SK-N-SH treated with all-trans-retinoic acid at 6 μM for 48 hours (cell line): ENCODE measurements around the gene HOXD3.

Experiments
- CSDC2 ChIP-seq: fragments of 250-450 bp; sonication (Bioruptor Pico); IDR thresholded peaks from 2 replicates; pipeline ENCODE4 v1.5.0; 2020; ENCODE audit warnings: mild to moderate bottlenecking, moderate library complexity
- PPARA ChIP-seq: fragments of 250-450 bp; sonication (Bioruptor Pico); IDR thresholded peaks from 2 replicates; pipeline ENCODE4 v1.5.0; 2020; ENCODE audit warnings: mild to moderate bottlenecking, borderline replicate concordance
- SNAI2 ChIP-seq: fragments of 250-450 bp; sonication (Bioruptor Pico); IDR thresholded peaks from 2 replicates; pipeline ENCODE4 v1.5.0; 2020; ENCODE audit warnings: mild to moderate bottlenecking, moderate library complexity
- TOX ChIP-seq: fragments of 250-450 bp; sonication (Bioruptor Pico); IDR thresholded peaks from 2 replicates; pipeline ENCODE4 v1.8.0; 2021; ENCODE audit warnings: mild to moderate bottlenecking, moderate library complexity, borderline replicate concordance
- ZFP3 ChIP-seq: fragments of 250-450 bp; sonication (Bioruptor Pico); IDR thresholded peaks from 2 replicates; pipeline ENCODE4 v1.5.0; 2020; ENCODE audit warnings: mild to moderate bottlenecking, moderate library complexity
- ZFP30 ChIP-seq: fragments of 450-650 bp; formaldehyde crosslinking; IDR thresholded peaks from 2 replicates; pipeline ENCODE4 v1.5.0; 2022; ENCODE audit warnings: mild to moderate bottlenecking, moderate library complexity
- ZNF565 ChIP-seq: fragments of 450-650 bp; formaldehyde crosslinking; conservative IDR thresholded peaks from 2 replicates; pipeline ENCODE4 v1.5.0; 2020; ENCODE audit warnings: low read depth, mild to moderate bottlenecking, moderate library complexity
- TF ChIP-seq, protein P1 (sequence below): fragments of 250-450 bp; sonication (Bioruptor Pico); IDR thresholded peaks from 2 replicates; pipeline ENCODE4 v1.8.0; 2020; ENCODE audit warnings: mild to moderate bottlenecking, moderate library complexity, borderline replicate concordance
- TF ChIP-seq, protein P2 (sequence below): fragments of 250-450 bp; sonication (Bioruptor Pico); IDR thresholded peaks from 2 replicates; pipeline ENCODE4 v1.5.1; 2020; ENCODE audit warnings: low read depth, mild to moderate bottlenecking, moderate library complexity
- TF ChIP-seq, protein P3 (sequence below): fragments of 250-450 bp; sonication (Bioruptor Pico); IDR thresholded peaks from 2 replicates; pipeline ENCODE4 v1.8.0; 2021; ENCODE audit warnings: low read depth, mild to moderate bottlenecking, moderate library complexity, borderline replicate concordance

DNA sequence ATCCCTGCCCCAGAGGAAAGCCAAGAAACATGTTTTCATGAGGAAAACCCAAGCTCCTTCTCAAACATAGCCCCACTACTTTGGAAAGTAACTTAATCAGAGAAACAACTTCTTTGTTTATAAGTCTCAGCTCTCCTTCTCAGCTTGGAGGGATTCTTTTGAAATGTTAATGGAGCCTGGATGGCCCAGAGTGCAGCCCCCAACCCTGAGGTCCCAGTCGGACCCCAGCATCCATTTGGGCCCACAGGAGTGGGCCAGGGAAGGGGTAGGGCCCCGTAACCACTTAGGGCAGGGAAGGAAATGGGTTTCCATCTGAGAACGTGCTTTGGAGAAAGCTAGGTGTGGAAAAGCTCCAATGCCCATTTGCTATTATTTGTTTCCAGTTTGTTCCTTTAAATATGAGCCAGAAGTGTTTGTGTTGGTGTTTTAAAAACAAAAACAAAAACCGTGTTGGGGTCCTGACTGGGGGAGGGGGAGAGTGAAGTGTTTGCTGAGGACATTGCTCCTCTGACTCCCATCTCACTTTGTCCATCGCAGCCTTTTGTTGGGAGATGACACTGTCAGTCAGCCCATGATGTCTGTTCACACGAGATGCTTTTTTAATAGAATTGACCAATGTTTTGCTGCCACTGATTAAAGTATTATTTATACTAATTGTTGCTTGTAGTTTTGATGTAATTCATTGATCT, 1.6 kb upstream of the HOXD3 start:
- TF ChIP-seq PPARA (CRISPR knock-in tag) (no peak), ZNF565 (no peak), ZFP3 (CRISPR knock-in tag) (no peak), SNAI2 (no peak), CSDC2 (CRISPR knock-in tag) (no peak), ZFP30 (no peak), TOX (CRISPR knock-in tag) (no peak)
- TF ChIP-seq, protein P1, sequence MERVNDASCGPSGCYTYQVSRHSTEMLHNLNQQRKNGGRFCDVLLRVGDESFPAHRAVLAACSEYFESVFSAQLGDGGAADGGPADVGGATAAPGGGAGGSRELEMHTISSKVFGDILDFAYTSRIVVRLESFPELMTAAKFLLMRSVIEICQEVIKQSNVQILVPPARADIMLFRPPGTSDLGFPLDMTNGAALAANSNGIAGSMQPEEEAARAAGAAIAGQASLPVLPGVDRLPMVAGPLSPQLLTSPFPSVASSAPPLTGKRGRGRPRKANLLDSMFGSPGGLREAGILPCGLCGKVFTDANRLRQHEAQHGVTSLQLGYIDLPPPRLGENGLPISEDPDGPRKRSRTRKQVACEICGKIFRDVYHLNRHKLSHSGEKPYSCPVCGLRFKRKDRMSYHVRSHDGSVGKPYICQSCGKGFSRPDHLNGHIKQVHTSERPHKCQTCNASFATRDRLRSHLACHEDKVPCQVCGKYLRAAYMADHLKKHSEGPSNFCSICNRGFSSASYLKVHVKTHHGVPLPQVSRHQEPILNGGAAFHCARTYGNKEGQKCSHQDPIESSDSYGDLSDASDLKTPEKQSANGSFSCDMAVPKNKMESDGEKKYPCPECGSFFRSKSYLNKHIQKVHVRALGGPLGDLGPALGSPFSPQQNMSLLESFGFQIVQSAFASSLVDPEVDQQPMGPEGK (CRISPR knock-in tag): no peak
- TF ChIP-seq, protein P2, sequence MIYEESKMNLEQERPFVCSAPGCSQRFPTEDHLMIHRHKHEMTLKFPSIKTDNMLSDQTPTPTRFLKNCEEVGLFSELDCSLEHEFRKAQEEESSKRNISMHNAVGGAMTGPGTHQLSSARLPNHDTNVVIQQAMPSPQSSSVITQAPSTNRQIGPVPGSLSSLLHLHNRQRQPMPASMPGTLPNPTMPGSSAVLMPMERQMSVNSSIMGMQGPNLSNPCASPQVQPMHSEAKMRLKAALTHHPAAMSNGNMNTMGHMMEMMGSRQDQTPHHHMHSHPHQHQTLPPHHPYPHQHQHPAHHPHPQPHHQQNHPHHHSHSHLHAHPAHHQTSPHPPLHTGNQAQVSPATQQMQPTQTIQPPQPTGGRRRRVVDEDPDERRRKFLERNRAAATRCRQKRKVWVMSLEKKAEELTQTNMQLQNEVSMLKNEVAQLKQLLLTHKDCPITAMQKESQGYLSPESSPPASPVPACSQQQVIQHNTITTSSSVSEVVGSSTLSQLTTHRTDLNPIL (CRISPR knock-in tag): no peak
- TF ChIP-seq, protein P3, sequence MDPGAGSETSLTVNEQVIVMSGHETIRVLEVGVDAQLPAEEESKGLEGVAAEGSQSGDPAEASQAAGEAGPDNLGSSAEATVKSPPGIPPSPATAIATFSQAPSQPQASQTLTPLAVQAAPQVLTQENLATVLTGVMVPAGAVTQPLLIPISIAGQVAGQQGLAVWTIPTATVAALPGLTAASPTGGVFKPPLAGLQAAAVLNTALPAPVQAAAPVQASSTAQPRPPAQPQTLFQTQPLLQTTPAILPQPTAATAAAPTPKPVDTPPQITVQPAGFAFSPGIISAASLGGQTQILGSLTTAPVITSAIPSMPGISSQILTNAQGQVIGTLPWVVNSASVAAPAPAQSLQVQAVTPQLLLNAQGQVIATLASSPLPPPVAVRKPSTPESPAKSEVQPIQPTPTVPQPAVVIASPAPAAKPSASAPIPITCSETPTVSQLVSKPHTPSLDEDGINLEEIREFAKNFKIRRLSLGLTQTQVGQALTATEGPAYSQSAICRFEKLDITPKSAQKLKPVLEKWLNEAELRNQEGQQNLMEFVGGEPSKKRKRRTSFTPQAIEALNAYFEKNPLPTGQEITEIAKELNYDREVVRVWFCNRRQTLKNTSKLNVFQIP (CRISPR knock-in tag): no peak
